HCT116 (cell line): ENCODE measurements around the gene DTNB. TPM values are rescaled to one million over a fixed set of nuclear protein-coding genes. Genes with fewer than 3 reads are reported as not detected.

Experiments
- ATAC-seq: fragments of 200-7000 bp; cut with Tn5 transposase; 2 replicates; pipeline ENCODE4 v1.9.1; 2020; ENCODE audit warnings: mild to moderate bottlenecking, moderate library complexity
- BruUV-seq: library from RNA; stranded (reverse); fragments of 400-500 nt; replicated peaks from 2 replicates; lab custom pipeline; 2021; lab: Mats Ljungman, UMichigan
- CTCF ChIA-PET: fragments of 300-600 bp; sonication (Branson Sonifier 250); formaldehyde crosslinking; loops from one replicate; lab custom pipeline; 2021; ENCODE audit warnings: antibody characterized with exemption; lab: Charles Lee
- POLR2A ChIA-PET: fragments of 300-600, 350-600 bp; sonication (Branson Sonifier 250); formaldehyde crosslinking; loops from one replicate; lab custom pipeline; 2021; ENCODE audit warnings: antibody characterized with exemption; lab: Charles Lee
- RAD21 ChIA-PET, 2 experiments: fragments of 300-600 bp; sonication (Branson Sonifier 250); formaldehyde crosslinking; loops; one replicate each; lab custom pipeline; 2023; ENCODE audit warnings: low total read pairs in 2 of 2; ENCODE audit not compliant: uncharacterized antibody in 2 of 2, unreplicated experiment in 2 of 2, low non-redundant PET in 1 of 2; lab: Charles Lee
- DNase-seq: peaks from one replicate; pipeline ENCODE4 v3.0.0-alpha.2; 2010; ENCODE audit warnings: low read depth, low spot score
- H2AFZ ChIP-seq: fragments of 200-600 bp; shearing (Covaris generic), sonication (generic); 2 replicates; pipeline ENCODE4 v1.6.1; 2017; ENCODE audit warnings: low read depth, mixed run types, mixed read lengths, antibody characterized with exemption, low read length; ENCODE audit not compliant: poor library complexity, severe bottlenecking
- H3K27ac ChIP-seq: 2 replicates; pipeline ENCODE4 v1.5.1; 2012; ENCODE audit warnings: low read depth, low read length
- H3K27me3 ChIP-seq: fragments of 200-600 bp; sonication (generic); 2 replicates; pipeline ENCODE4 v1.6.1; 2016; ENCODE audit warnings: mixed run types, low read length, mixed read lengths; ENCODE audit not compliant: insufficient read depth
- H3K36me3 ChIP-seq, 2 experiments: fragments of 200-500 bp in 1 of 2; fragments of 200-600 bp in 1 of 2; sonication (Bioruptor generic) in 1 of 2; sonication (generic) in 1 of 2; 2 replicates each; pipeline versions ENCODE4 v1.5.1 to v1.6.1; 2014 to 2016; ENCODE audit warnings: low read length in 2 of 2, inconsistent platforms in 1 of 2, mixed read lengths in 1 of 2, mixed run types in 1 of 2; ENCODE audit not compliant: insufficient read depth in 2 of 2, control insufficient read depth in 1 of 2
- H3K4me1 ChIP-seq, 2 experiments: fragments of 200-600 bp in 1 of 2; sonication (generic) in 1 of 2; 2 replicates each; pipeline versions ENCODE4 v1.5.1 to v1.6.1; 2012 to 2017; ENCODE audit warnings: low read length in 2 of 2, inconsistent platforms in 1 of 2, mild to moderate bottlenecking in 1 of 2, mixed read lengths in 1 of 2, mixed run types in 1 of 2, moderate library complexity in 1 of 2; ENCODE audit not compliant: insufficient read depth in 2 of 2, control insufficient read depth in 1 of 2
- H3K4me2 ChIP-seq: fragments of 200-600 bp; sonication (generic); 2 replicates; pipeline ENCODE4 v1.6.1; 2017; ENCODE audit warnings: mixed run types, low read length, mixed read lengths
- H3K4me3 ChIP-seq, 2 experiments: fragments of 200-600 bp in 1 of 2; sonication (generic) in 1 of 2; replicated peaks in 1 of 2; 2 replicates each; pipeline ENCODE4 v1.5.1; 2011 to 2016; ENCODE audit warnings: low read length in 2 of 2, control low read depth in 1 of 2, low read depth in 1 of 2, mild to moderate bottlenecking in 1 of 2, mixed read lengths in 1 of 2, mixed run types in 1 of 2
- H3K79me2 ChIP-seq: fragments of 200-600 bp; sonication (generic); 2 replicates; pipeline ENCODE4 v1.6.1; 2017; ENCODE audit warnings: mild to moderate bottlenecking, mixed run types, low read length, moderate library complexity, mixed read lengths; ENCODE audit not compliant: insufficient read depth
- H3K9ac ChIP-seq: fragments of 200-600 bp; sonication (generic); 2 replicates; pipeline ENCODE4 v1.6.1; 2016; ENCODE audit warnings: low read length, mixed read lengths
- H3K9me2 ChIP-seq: fragments of 200-600 bp; sonication (generic), shearing (Covaris generic); 2 replicates; pipeline ENCODE4 v1.6.1; 2017; ENCODE audit warnings: mixed run types, mild to moderate bottlenecking, moderate library complexity; ENCODE audit not compliant: insufficient read depth
- H3K9me3 ChIP-seq, 2 experiments: fragments of 200-500 bp in 1 of 2; fragments of 200-600 bp in 1 of 2; sonication (Bioruptor generic) in 1 of 2; sonication (generic) in 1 of 2; 2 replicates each; pipeline ENCODE4 v1.6.1; 2014 to 2017; ENCODE audit warnings: low read length in 2 of 2, mixed read lengths in 2 of 2, inconsistent platforms in 1 of 2, low read depth in 1 of 2, mild to moderate bottlenecking in 1 of 2, mixed run types in 1 of 2, moderate library complexity in 1 of 2; ENCODE audit not compliant: control insufficient read depth in 1 of 2, insufficient read depth in 1 of 2
- H4K20me1 ChIP-seq: fragments of 200-600 bp; sonication (generic), shearing (Covaris generic); 2 replicates; pipeline ENCODE4 v1.6.1; 2017; ENCODE audit warnings: mixed run types, mild to moderate bottlenecking, moderate library complexity; ENCODE audit not compliant: insufficient read depth
- SP1 ChIP-seq: IDR thresholded peaks from 2 replicates; pipeline ENCODE4 v1.6.1; 2012; ENCODE audit warnings: low read depth
- intact Hi-C: fragments of 100-400 bp; cut with micrococcal nuclease; formaldehyde crosslinking; loops from 2 replicates; pipeline ENCODE4 v1.10.0; 2022
- total RNA-seq: library from RNA; stranded (reverse); gene quantifications from one replicate; pipeline ENCODE4 v1.2.1, GENCODE V29; 2021; ENCODE audit not compliant: unreplicated experiment
- TF ChIP-seq, protein P1 (sequence below): IDR thresholded peaks from 2 replicates; pipeline ENCODE4 v1.6.1; 2011; ENCODE audit warnings: mild to moderate bottlenecking, low read length, moderate library complexity; ENCODE audit not compliant: insufficient replicate concordance; ENCODE audit errors: extremely low read depth

The DTNB gene
- total RNA-seq, 1 experiment from 2014 or later, result 30.2 TPM

DNA sequence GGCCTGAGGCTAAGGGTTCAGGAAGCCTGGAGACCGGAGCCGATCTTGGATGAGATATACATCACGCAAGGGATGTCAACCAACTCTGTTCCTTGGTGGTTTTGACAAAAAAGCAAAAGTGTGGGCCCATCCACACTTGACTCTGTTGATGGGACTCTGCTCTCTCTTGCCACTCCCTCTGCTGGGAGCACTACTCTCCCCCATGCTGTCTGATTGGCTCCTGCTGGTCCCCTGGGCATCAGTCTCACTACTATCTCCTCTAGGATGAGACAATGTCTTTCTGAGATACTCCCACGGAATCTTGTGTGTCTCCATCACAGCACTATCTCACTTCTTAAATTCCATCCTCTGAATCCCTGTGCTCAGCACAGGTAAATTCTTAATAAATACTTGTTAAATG is 274.8 kb downstream of the DTNB start:
- H3K36me3 ChIP-seq, result no peaks in the 10 kb centered on the region
- H3K27ac ChIP-seq, result no peak overlapping the region
- H3K9me3 ChIP-seq, result no peaks in the 10 kb centered on the region
- H3K4me2 ChIP-seq, result no peak overlapping the region
- no peaks in the 10 kb centered on the region for H3K79me2 ChIP-seq
- CTCF ChIA-PET, result no interaction called here
- TF ChIP-seq SP1, result no peak
- H4K20me1 ChIP-seq, result no peaks in the 10 kb centered on the region
- RAD21 ChIA-PET, result no interaction called here
- POLR2A ChIA-PET, result no interaction called here
- H3K4me3 ChIP-seq, result no peak overlapping the region
- no peaks in the 10 kb centered on the region for H3K27me3 ChIP-seq
- DNase-seq (no peak), ATAC-seq (no peak)
- no TSS peak for BruUV-seq
- no peaks in the 10 kb centered on the region for H3K9me2 ChIP-seq
- no peak overlapping the region for H2AFZ ChIP-seq
- intact Hi-C loops, result no loop called here
- no peak overlapping the region for H3K9ac ChIP-seq
- no peaks in the 10 kb centered on the region for H3K4me1 ChIP-seq

DNA sequence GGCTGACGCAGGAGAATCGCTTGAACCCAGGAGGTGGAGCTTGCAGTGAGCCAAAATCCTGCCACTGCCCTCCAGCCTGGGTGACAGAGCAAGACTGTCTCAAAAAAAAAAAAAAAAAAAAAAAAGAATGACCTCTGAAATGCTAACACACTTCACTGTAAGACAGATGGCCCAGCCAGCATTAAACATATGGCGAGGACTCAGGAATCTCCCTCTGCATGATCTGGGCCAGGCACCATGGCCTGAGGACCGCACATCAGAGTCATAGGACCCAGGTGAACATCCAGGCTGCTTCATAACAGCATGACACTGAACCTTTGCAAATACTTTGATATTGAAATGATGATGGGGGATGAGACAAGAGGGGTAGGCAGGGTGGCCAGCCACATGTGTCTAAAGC is 275.6 kb downstream of the DTNB start:
- no peaks in the 10 kb centered on the region for H3K27me3 ChIP-seq
- no peaks in the 10 kb centered on the region for H3K9me3 ChIP-seq
- ChIA-PET CTCF (no interaction called here), RAD21 (no interaction called here), POLR2A (no interaction called here)
- no peak overlapping the region for H3K9ac ChIP-seq
- no peak overlapping the region for H3K4me2 ChIP-seq
- no peaks in the 10 kb centered on the region for H4K20me1 ChIP-seq
- no peaks in the 10 kb centered on the region for H3K36me3 ChIP-seq
- H3K4me3 ChIP-seq, result no peak overlapping the region
- H3K4me1 ChIP-seq, result no peaks in the 10 kb centered on the region
- no peak overlapping the region for H3K27ac ChIP-seq
- H2AFZ ChIP-seq, result no peak overlapping the region
- intact Hi-C loops, result no loop called here
- ATAC-seq (no peak), DNase-seq (no peak)
- H3K79me2 ChIP-seq, result no peaks in the 10 kb centered on the region
- TF ChIP-seq, protein P1, sequence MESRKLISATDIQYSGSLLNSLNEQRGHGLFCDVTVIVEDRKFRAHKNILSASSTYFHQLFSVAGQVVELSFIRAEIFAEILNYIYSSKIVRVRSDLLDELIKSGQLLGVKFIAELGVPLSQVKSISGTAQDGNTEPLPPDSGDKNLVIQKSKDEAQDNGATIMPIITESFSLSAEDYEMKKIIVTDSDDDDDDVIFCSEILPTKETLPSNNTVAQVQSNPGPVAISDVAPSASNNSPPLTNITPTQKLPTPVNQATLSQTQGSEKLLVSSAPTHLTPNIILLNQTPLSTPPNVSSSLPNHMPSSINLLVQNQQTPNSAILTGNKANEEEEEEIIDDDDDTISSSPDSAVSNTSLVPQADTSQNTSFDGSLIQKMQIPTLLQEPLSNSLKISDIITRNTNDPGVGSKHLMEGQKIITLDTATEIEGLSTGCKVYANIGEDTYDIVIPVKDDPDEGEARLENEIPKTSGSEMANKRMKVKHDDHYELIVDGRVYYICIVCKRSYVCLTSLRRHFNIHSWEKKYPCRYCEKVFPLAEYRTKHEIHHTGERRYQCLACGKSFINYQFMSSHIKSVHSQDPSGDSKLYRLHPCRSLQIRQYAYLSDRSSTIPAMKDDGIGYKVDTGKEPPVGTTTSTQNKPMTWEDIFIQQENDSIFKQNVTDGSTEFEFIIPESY, result no peak
- no peaks in the 10 kb centered on the region for H3K9me2 ChIP-seq
- BruUV-seq, result no TSS peak
